HEK293T (cell line): Measurements from ENCODE around the gene SETD1B.
"Not testable (repeated sequence)": the region's sequence is repeated elsewhere in the genome, so short reads cannot be mapped to it uniquely, and the experiment has no call there.

Experiments used
- CTCF ChIA-PET: fragments of 350-600 bp; formaldehyde crosslinking; extraction: SDS; loops from one replicate; lab custom pipeline; 2021; ENCODE audit warnings: antibody characterized with exemption, inconsistent platforms; lab: Yijun Ruan, JAX
- POLR2A ChIA-PET: fragments of 350-600 bp; formaldehyde crosslinking; extraction: SDS; loops from one replicate; lab custom pipeline; 2020; ENCODE audit warnings: antibody characterized with exemption, inconsistent platforms; lab: Yijun Ruan, JAX
- DNase-seq: peaks from one replicate; pipeline ENCODE4 v3.0.0; 2012; ENCODE audit warnings: mixed read lengths; ENCODE audit errors: extremely low spot score
- ARNT ChIP-seq: fragments of 450-650 bp; IDR thresholded peaks from 2 replicates; pipeline ENCODE4 v1.6.1; 2017; ENCODE audit warnings: mild to moderate bottlenecking
- BHLHE40 ChIP-seq: fragments of 450-650 bp; IDR thresholded peaks from 2 replicates; pipeline ENCODE4 v1.6.1; 2016; ENCODE audit warnings: mild to moderate bottlenecking, moderate library complexity, borderline replicate concordance
- CTBP1 ChIP-seq: fragments of 450-650 bp; IDR thresholded peaks from 2 replicates; pipeline ENCODE4 v1.6.1; 2016; ENCODE audit warnings: borderline replicate concordance
- ELF4 ChIP-seq: fragments of 450-650 bp; IDR thresholded peaks from 2 replicates; pipeline ENCODE4 v1.6.1; 2017; ENCODE audit warnings: antibody characterized with exemption
- FOXA1 ChIP-seq: fragments of 450-650 bp; IDR thresholded peaks from 2 replicates; pipeline ENCODE4 v1.6.1; 2016; ENCODE audit warnings: mild to moderate bottlenecking
- FOXK2 ChIP-seq: fragments of 450-650 bp; IDR thresholded peaks from 2 replicates; pipeline ENCODE4 v1.6.1; 2016; ENCODE audit warnings: mild to moderate bottlenecking
- FOXM1 ChIP-seq: fragments of 450-650 bp; IDR thresholded peaks from 2 replicates; pipeline ENCODE4 v1.6.1; 2017; ENCODE audit warnings: mild to moderate bottlenecking, borderline replicate concordance
- HDGF ChIP-seq: fragments of 450-650 bp; IDR thresholded peaks from 2 replicates; pipeline ENCODE4 v1.6.1; 2017; ENCODE audit warnings: antibody characterized with exemption, borderline replicate concordance
- L3MBTL2 ChIP-seq: fragments of 450-650 bp; conservative IDR thresholded peaks from 2 replicates; pipeline ENCODE4 v1.6.1; 2016; ENCODE audit warnings: mild to moderate bottlenecking
- LEF1 ChIP-seq: fragments of 450-650 bp; IDR thresholded peaks from 2 replicates; pipeline ENCODE4 v1.6.1; 2017; ENCODE audit warnings: mild to moderate bottlenecking, borderline replicate concordance
- NFRKB ChIP-seq: fragments of 450-650 bp; IDR thresholded peaks from 2 replicates; pipeline ENCODE4 v1.6.1; 2016; ENCODE audit warnings: mild to moderate bottlenecking, moderate library complexity
- PKNOX1 ChIP-seq: fragments of 450-650 bp; IDR thresholded peaks from 2 replicates; pipeline ENCODE4 v1.6.1; 2016
- SP1 ChIP-seq: fragments of 450-650 bp; IDR thresholded peaks from 2 replicates; pipeline ENCODE4 v1.6.1; 2017
- SUZ12 ChIP-seq: fragments of 450-650 bp; IDR thresholded peaks from 2 replicates; pipeline ENCODE4 v1.6.1; 2016; ENCODE audit warnings: mild to moderate bottlenecking
- TARDBP ChIP-seq: fragments of 450-650 bp; IDR thresholded peaks from 2 replicates; pipeline ENCODE4 v1.6.1; 2016
- ZNF384 ChIP-seq: fragments of 450-650 bp; IDR thresholded peaks from 2 replicates; pipeline ENCODE4 v1.6.1; 2016

Gene SETD1B

GRCh38 chr12:121861636-121862254 lies 57.9 kb downstream of the SETD1B start:
- TF ChIP-seq ZNF384 = peak; percentile 90
- TF ChIP-seq LEF1 = no peak
- TF ChIP-seq FOXM1 = no peak
- DNase-seq = no peak
- POLR2A ChIA-PET = interaction anchor here (0.7 to 1.5 kb wide), 5 partner anchors 18 to 62 kb away, joined by 3 to 6 read pairs (median 3); no protein-coding TSS in a partner anchor
- CTCF ChIA-PET = interaction anchor here (0.6 to 1.9 kb wide), 4 partner anchors 29 to 146 kb away, joined by 3 to 9 read pairs (median 4); partner anchors contain the start of gene RHOF

DNA sequence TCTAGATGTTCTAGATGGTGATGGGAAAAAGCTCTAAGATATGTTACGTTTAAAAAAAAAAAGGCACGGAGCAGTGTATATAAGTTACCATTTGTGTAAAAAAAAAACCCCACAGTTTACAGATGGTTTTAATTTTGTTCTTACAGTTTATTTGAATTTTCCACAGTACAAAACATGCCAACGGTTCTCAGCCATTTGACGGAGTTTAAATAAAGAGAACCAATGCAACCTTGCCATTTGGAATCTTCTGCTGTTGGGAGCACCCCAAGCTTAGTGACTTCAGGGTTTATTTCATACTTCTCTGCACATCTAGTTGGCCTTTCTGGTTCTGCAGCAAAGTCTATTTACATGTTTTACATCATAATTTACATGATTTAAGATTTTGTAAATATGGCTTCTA lies 62.5 kb downstream of the SETD1B start:
- CTCF ChIA-PET = no interaction called here
- TF ChIP-seq PKNOX1 = no peak
- TF ChIP-seq CTBP1 = no peak
- no peak for TF ChIP-seq BHLHE40
- TF ChIP-seq ARNT = no peak
- no peak for TF ChIP-seq FOXM1
- no peak for TF ChIP-seq LEF1
- no peak for TF ChIP-seq L3MBTL2
- no peak for TF ChIP-seq SP1
- POLR2A ChIA-PET = no interaction called here
- DNase-seq = no peak

- POLR2A ChIA-PET, DNase-seq: not testable (repeated sequence)
- CTCF ChIA-PET = interaction anchor here (0.6 kb wide), 1 partner anchor 10 kb away, joined by 3 read pairs; no protein-coding TSS in a partner anchor
Measured at GRCh38 chr12:121869229-121869628, 65.4 kb downstream of the SETD1B start.

- ChIA-PET POLR2A (interaction anchor here (1.0 kb wide), 1 partner anchor 12 kb away, joined by 3 read pairs; no protein-coding TSS in a partner anchor), CTCF (no interaction called here)
- DNase-seq = no peak
- no peak for TF ChIP-seq FOXK2
- no peak for TF ChIP-seq LEF1
Measured at GRCh38 chr12:121871467-121871866, 67.7 kb downstream of the SETD1B start.

- CTCF ChIA-PET = no interaction called here
- no peak for DNase-seq
- POLR2A ChIA-PET = interaction anchor here (0.7 kb wide), 1 partner anchor 9 kb away, joined by 3 read pairs; no protein-coding TSS in a partner anchor
- TF ChIP-seq CTBP1 (no peak), HDGF (no peak), ARNT (no peak), PKNOX1 (no peak), FOXA1 (no peak), LEF1 (no peak), ELF4 (no peak), TARDBP (no peak), FOXK2 (no peak), ZNF384 (no peak), SUZ12 (no peak), L3MBTL2 (no peak), BHLHE40 (no peak), NFRKB (no peak), SP1 (no peak), FOXM1 (no peak)
Measured at GRCh38 chr12:121872546-121873215, 68.9 kb downstream of the SETD1B start.

DNA sequence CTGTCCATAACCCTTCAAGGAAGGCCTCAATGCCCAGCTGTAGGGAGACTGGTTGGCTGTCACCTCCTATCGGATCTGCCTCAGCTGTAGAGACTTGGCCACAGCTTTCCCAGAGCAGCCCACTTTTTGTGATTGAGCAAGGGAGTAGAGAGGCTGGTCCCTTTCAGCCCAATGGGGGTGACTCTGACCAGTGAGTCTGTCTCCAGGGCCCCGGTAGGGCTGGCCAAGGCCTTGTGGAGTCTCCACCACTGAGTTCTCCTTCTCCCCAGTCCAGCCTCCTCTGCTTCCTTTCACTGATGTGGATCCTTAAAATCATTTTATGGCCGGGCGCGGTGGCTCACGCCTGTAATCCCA lies 69.4 kb downstream of the SETD1B start:
- no peak for TF ChIP-seq ARNT
- TF ChIP-seq SUZ12 = no peak
- TF ChIP-seq CTBP1 = no peak
- no peak for TF ChIP-seq HDGF
- TF ChIP-seq FOXK2 = no peak
- TF ChIP-seq LEF1 = no peak
- no peak for TF ChIP-seq ELF4
- DNase-seq = no peak
- POLR2A ChIA-PET = interaction anchor here (0.7 kb wide), 1 partner anchor 10 kb away, joined by 3 read pairs; no protein-coding TSS in a partner anchor
- CTCF ChIA-PET = no interaction called here

DNA sequence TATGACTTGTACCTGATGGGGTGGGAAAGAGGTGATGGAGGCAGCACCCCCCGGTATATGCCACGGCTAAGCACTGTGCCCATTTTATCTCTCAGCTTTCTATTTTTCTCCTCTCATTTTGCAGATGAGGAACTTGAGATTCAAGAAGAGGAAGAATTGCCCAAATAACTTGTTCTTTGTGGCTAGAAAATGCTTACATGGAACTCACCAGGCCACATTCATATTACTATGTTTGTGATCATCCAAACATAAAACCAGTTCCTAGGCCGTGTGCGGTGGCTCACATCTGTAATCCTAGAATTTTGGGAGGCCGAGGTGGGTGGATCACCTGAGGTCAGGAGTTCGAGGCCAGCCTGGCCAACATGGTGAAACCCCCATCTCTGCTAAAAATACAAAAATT lies 70.3 kb downstream of the SETD1B start:
- no peak for DNase-seq
- TF ChIP-seq ELF4 = no peak
- TF ChIP-seq BHLHE40 = no peak
- TF ChIP-seq ARNT = no peak
- TF ChIP-seq SP1 = no peak
- TF ChIP-seq TARDBP = no peak
- ChIA-PET CTCF (interaction anchor here (0.8 kb wide), 1 partner anchor 11 kb away, joined by 5 read pairs; no protein-coding TSS in a partner anchor), POLR2A (no interaction called here)
